Fibroblast of lung (primary cell): ENCODE measurements around the gene MSH3. TPM values are rescaled to one million over a fixed set of nuclear protein-coding genes. Genes with fewer than 3 reads are reported as not detected.
"Not testable (repeated sequence)": the region's sequence is repeated elsewhere in the genome, so short reads cannot be mapped to it uniquely, and the experiment has no call there.

Experiments
- DNase-seq, 2 donors: peaks; one replicate each; pipeline versions ENCODE4 v3.0.0 to v3.0.0-alpha.2; 2010; ENCODE audit warnings: low read depth in 2 of 2
- H2AFZ ChIP-seq: 2 replicates; pipeline ENCODE4 v1.5.1; 2012; ENCODE audit warnings: low read length, control low read depth, inconsistent platforms
- H3K27ac ChIP-seq: 2 replicates; pipeline ENCODE4 v1.5.1; 2011; ENCODE audit warnings: low read length, control low read depth; ENCODE audit not compliant: insufficient read depth
- H3K27me3 ChIP-seq: 2 replicates; pipeline ENCODE4 v1.5.1; 2011; ENCODE audit warnings: mild to moderate bottlenecking, low read length; ENCODE audit not compliant: control insufficient read depth, insufficient read depth
- H3K36me3 ChIP-seq: 2 replicates; pipeline ENCODE4 v1.5.1; 2011; ENCODE audit warnings: low read length; ENCODE audit not compliant: control insufficient read depth, insufficient read depth
- H3K4me1 ChIP-seq: 2 replicates; pipeline ENCODE4 v1.5.1; 2011; ENCODE audit warnings: low read length; ENCODE audit not compliant: control insufficient read depth, insufficient read depth; ENCODE audit errors: extremely low read depth
- H3K4me2 ChIP-seq: 2 replicates; pipeline ENCODE4 v1.5.1; 2011; ENCODE audit warnings: low read length, control low read depth; ENCODE audit not compliant: insufficient read depth; ENCODE audit errors: extremely low read depth
- H3K4me3 ChIP-seq, 4 experiments: fragments of 200-600 bp in 1 of 4; sonication (generic) in 1 of 4; replicated peaks in 1 of 4; 2 replicates each; pipeline ENCODE4 v1.5.1; 2011 to 2016; ENCODE audit warnings: low read length in 4 of 4, low read depth in 3 of 4, mild to moderate bottlenecking in 3 of 4, control low read depth in 2 of 4, inconsistent platforms in 1 of 4, mixed read lengths in 1 of 4; ENCODE audit not compliant: insufficient read depth in 1 of 4; ENCODE audit errors: control extremely low read depth in 1 of 4
- H3K79me2 ChIP-seq: 2 replicates; pipeline ENCODE4 v1.5.1; 2012; ENCODE audit warnings: mild to moderate bottlenecking, low read length, inconsistent platforms; ENCODE audit not compliant: control insufficient read depth, insufficient read depth
- H3K9ac ChIP-seq: 2 replicates; pipeline ENCODE4 v1.5.1; 2011; ENCODE audit warnings: mild to moderate bottlenecking, low read length, control low read depth; ENCODE audit not compliant: insufficient read depth
- H3K9me3 ChIP-seq: 2 replicates; pipeline ENCODE4 v1.5.1; 2012; ENCODE audit warnings: low read depth, low read length; ENCODE audit not compliant: control insufficient read depth, insufficient read depth
- H4K20me1 ChIP-seq: 2 replicates; pipeline ENCODE4 v1.5.1; 2011; ENCODE audit warnings: low read length; ENCODE audit not compliant: control insufficient read depth, insufficient read depth; ENCODE audit errors: extremely low read depth
- EZH2 ChIP-seq: IDR thresholded peaks from 2 replicates; pipeline ENCODE4 v1.5.1; 2012; ENCODE audit warnings: low read length, control low read depth, mild to moderate bottlenecking; ENCODE audit errors: missing control alignments
- polyA plus RNA-seq, 2 donors: library from polyadenylated mRNA; depleted of rRNA in 1 of 2; stranded (reverse) in 1 of 2; unstranded in 1 of 2; fragments of >200 nt; gene quantifications; 2 replicates each; pipeline ENCODE4 v1.2.1, GENCODE V29; 2011 to 2012; ENCODE audit warnings: missing spikeins in 1 of 2
- total RNA-seq: library from RNA; depleted of rRNA; stranded (reverse); fragments of >200 nt; gene quantifications from 2 replicates; pipeline ENCODE4 v1.2.1, GENCODE V29; 2014
- TF ChIP-seq, protein P1 (sequence below), 2 donors: IDR thresholded peaks in 1 of 2; conservative IDR thresholded peaks in 1 of 2; 1 replicate in 1 of 2; 2 replicates in 1 of 2; pipeline ENCODE4 v1.5.1; 2011 to 2012; ENCODE audit warnings: low read length in 2 of 2, control low read depth in 1 of 2, inconsistent platforms in 1 of 2, low read depth in 1 of 2, mild to moderate bottlenecking in 1 of 2

The MSH3 gene
- total and polyA plus RNA-seq, 2 donors (not counting 1 experiment from before 2014, with no cell fraction given) = 9.1 to 14.4 TPM

DNA sequence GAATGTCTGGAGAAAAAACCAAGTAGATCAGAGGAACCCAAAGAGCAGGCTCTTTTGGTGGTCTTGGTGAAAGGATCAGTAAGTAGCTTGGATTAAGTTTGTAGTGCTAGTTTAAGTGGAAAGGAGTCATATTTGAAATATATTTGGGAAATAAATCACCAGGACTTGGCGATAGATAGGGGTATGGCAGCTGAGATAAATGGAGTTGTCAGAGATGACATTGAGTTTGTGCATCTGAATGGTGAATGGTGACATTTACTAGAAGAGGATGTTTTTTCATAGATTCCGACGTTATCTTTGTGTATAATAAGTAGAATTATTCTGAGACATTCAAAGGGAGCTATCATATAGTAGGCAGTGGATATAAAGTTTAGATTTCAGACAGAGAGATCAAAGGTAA lies 162.1 kb downstream of the MSH3 start:
- DNase-seq = no peak
- Histone ChIP-seq H4K20me1 (no peaks in the 10 kb centered on the region), H3K4me1 (no peaks in the 10 kb centered on the region), H3K27ac (no peak overlapping the region), H3K9ac (no peak overlapping the region), H2AFZ (no peak overlapping the region), H3K4me3 (no peak overlapping the region), H3K79me2 (no peaks in the 10 kb centered on the region), H3K9me3 (no peaks in the 10 kb centered on the region), H3K27me3 (no peaks in the 10 kb centered on the region), H3K4me2 (no peak overlapping the region), H3K36me3 (no peaks in the 10 kb centered on the region)
- TF ChIP-seq EZH2 = no peak

- no peak overlapping the region for H3K4me3 ChIP-seq
- no peak overlapping the region for H3K27ac ChIP-seq
- no peak overlapping the region for H2AFZ ChIP-seq
- TF ChIP-seq, protein P1, sequence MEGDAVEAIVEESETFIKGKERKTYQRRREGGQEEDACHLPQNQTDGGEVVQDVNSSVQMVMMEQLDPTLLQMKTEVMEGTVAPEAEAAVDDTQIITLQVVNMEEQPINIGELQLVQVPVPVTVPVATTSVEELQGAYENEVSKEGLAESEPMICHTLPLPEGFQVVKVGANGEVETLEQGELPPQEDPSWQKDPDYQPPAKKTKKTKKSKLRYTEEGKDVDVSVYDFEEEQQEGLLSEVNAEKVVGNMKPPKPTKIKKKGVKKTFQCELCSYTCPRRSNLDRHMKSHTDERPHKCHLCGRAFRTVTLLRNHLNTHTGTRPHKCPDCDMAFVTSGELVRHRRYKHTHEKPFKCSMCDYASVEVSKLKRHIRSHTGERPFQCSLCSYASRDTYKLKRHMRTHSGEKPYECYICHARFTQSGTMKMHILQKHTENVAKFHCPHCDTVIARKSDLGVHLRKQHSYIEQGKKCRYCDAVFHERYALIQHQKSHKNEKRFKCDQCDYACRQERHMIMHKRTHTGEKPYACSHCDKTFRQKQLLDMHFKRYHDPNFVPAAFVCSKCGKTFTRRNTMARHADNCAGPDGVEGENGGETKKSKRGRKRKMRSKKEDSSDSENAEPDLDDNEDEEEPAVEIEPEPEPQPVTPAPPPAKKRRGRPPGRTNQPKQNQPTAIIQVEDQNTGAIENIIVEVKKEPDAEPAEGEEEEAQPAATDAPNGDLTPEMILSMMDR (conservative IDR thresholded peaks at IDR 0.05 in 1 of 2, IDR thresholded peaks at IDR 0.05 in 1 of 2; ENCODE audit: low read depth in 1 of 2, low read length in 2 of 2) = no peak
- no peak for TF ChIP-seq EZH2
- H3K9ac ChIP-seq = no peak overlapping the region
- H4K20me1 ChIP-seq = no peaks in the 10 kb centered on the region
- H3K36me3 ChIP-seq = no peaks in the 10 kb centered on the region
- H3K9me3 ChIP-seq = no peaks in the 10 kb centered on the region
- H3K79me2 ChIP-seq = no peaks in the 10 kb centered on the region
- no peak for DNase-seq
- no peaks in the 10 kb centered on the region for H3K27me3 ChIP-seq
- H3K4me1 ChIP-seq = no peaks in the 10 kb centered on the region
- no peak overlapping the region for H3K4me2 ChIP-seq
These were observed 166.2 kb downstream of the MSH3 start for GRCh38 chr5:80820685-80821084.

DNA sequence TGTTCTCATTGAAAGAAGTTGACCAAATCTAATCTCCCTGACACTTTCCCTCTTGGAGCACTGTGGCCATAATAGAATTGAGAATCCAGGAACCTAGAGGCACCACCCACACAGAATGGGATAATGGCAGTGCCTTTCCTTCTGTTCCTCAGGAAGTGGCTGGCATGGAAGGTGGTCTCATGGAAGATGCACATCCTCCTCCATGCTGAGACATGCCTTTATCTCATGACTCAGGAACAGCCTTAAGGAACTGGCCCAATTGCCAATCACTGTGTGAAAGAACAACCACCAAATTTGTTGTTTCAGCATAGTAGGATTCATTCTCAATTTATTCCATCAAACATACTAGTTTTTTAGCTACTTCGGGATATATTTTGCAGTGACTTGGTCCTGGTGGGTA lies 168.2 kb downstream of the MSH3 start:
- Histone ChIP-seq H2AFZ (no peak overlapping the region), H3K79me2 (no peaks in the 10 kb centered on the region), H4K20me1 (no peaks in the 10 kb centered on the region), H3K4me1 (no peaks in the 10 kb centered on the region), H3K4me3 (no peak overlapping the region), H3K36me3 (no peaks in the 10 kb centered on the region), H3K9ac (no peak overlapping the region), H3K27me3 (no peaks in the 10 kb centered on the region), H3K27ac (no peak overlapping the region), H3K9me3 (no peaks in the 10 kb centered on the region), H3K4me2 (no peak overlapping the region)
- DNase-seq = no peak
- no peak for TF ChIP-seq EZH2
- TF ChIP-seq, protein P1 (conservative IDR thresholded peaks at IDR 0.05 in 1 of 2, IDR thresholded peaks at IDR 0.05 in 1 of 2; ENCODE audit: low read depth in 1 of 2, low read length in 2 of 2) = no peak

GRCh38 chr5:80824159-80824558 lies 169.7 kb downstream of the MSH3 start:
- H3K27ac ChIP-seq, H3K79me2 ChIP-seq, H3K4me3 ChIP-seq, H3K4me1 ChIP-seq, H4K20me1 ChIP-seq, DNase-seq, H3K9ac ChIP-seq, H3K36me3 ChIP-seq, H2AFZ ChIP-seq, H3K4me2 ChIP-seq, H3K27me3 ChIP-seq, H3K9me3 ChIP-seq: not testable (repeated sequence)
